SU-DHL-6 (cell line): ENCODE measurements around the gene RAB3C.

Experiments used
- EZH2phosphoT487 ChIP-seq: fragments of 200-600 bp; sonication (generic), shearing (Covaris generic); conservative IDR thresholded peaks from 2 replicates; pipeline ENCODE4 v1.6.1; 2018; ENCODE audit warnings: mild to moderate bottlenecking, antibody characterized with exemption, low read length, moderate library complexity, mixed read lengths
- TF ChIP-seq, protein P1 (sequence below): fragments of 200-600 bp; sonication (generic); IDR thresholded peaks from one replicate; pipeline ENCODE4 v1.5.1; 2017; ENCODE audit warnings: antibody characterized with exemption, mild to moderate bottlenecking, low read length, moderate library complexity; ENCODE audit not compliant: insufficient read depth, poor library complexity, severe bottlenecking

DNA sequence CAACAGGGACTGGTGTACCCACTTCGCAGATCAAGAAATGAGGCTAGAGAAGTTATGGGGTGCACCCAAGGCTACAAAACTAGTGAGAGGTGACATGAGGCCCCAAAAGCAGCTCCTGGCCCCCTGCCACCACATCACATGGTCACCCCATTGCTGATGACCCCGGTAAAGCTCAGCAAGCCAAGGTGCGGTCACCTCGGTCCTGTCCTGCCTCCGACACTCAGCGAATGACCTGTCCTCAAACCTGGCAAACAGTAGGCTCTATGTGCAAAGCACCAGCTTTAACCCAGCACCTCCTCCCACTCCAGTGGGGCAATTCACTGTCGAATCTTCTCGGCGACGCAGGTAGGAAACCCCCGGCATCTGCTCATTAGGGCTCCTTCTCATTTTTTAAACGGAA is 307.4 kb downstream of the RAB3C start:
- TF ChIP-seq, protein P1, sequence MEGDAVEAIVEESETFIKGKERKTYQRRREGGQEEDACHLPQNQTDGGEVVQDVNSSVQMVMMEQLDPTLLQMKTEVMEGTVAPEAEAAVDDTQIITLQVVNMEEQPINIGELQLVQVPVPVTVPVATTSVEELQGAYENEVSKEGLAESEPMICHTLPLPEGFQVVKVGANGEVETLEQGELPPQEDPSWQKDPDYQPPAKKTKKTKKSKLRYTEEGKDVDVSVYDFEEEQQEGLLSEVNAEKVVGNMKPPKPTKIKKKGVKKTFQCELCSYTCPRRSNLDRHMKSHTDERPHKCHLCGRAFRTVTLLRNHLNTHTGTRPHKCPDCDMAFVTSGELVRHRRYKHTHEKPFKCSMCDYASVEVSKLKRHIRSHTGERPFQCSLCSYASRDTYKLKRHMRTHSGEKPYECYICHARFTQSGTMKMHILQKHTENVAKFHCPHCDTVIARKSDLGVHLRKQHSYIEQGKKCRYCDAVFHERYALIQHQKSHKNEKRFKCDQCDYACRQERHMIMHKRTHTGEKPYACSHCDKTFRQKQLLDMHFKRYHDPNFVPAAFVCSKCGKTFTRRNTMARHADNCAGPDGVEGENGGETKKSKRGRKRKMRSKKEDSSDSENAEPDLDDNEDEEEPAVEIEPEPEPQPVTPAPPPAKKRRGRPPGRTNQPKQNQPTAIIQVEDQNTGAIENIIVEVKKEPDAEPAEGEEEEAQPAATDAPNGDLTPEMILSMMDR, result no peak
- no peak for TF ChIP-seq EZH2phosphoT487
